GM21528 (cell line): Measurements from ENCODE around the gene PIR.
A peak's percentile ranks its signal among the peaks of the same experiment; 100 is the strongest.

Experiments
- ATAC-seq: cut with Tn5 transposase; IDR thresholded peaks from one replicate; pipeline ENCODE4 v1.9.1; 2021; ENCODE audit warnings: mild to moderate bottlenecking, moderate library complexity; ENCODE audit not compliant: unreplicated experiment, low FRiP score

Gene PIR

DNA sequence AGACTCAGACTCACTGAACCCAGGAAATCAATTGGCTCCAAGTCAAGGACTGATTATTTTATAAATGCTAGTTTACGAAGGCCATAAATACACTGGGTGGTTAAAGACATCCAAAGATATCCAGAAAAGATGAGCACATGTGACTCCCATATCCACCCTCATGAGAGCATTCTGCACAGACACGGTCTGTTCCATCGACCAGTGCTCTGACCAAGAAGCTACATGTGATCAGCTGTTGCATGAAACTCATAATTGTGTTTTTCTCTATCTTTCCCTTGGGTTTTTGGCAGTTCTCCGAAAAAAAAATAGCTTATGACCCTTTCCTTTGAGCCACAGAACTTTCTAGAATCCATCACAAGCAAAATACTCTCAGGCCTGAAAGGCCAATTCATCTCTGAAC is 2.7 kb upstream of the PIR start:
- ATAC-seq = no peak

DNA sequence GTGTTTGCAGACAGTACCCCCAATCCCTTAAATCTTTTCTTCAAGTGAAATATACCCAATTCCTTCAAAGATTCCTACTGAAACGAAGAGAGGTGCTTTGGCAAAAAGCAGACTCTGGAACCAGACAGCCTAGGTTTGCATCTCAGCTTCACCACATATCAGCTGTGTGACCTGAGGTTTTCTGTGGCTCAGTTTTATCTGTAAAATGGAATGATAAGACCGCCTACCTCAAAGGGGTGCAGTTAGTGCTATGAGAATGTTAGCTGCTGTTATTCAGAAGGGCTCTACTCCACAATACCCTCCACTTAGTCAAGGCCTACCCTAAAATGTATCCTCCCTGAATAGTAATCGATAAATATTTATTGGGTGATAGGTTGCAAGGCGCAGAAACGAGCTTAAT is 664 bp downstream of the PIR start:
- no peak for ATAC-seq

DNA sequence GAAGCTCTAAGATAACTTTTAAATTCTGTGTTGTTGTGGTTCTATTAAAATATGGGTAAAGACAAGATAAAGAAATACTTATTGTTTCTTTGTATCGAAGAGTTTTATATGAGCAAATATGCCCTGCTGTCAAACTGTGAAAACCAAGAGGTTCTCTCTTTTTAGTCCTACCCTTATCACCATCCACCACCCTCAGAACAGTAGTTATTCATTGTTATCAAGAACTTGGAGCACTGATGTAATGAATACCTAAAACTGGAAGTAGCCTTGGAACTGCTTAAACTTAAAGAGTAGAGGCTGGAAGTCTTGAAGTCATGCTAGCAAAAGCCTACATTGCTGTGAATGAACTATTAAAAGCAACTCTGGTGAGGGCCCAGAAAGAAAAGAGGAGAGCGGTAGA is 9.2 kb downstream of the PIR start:
- no peak for ATAC-seq

DNA sequence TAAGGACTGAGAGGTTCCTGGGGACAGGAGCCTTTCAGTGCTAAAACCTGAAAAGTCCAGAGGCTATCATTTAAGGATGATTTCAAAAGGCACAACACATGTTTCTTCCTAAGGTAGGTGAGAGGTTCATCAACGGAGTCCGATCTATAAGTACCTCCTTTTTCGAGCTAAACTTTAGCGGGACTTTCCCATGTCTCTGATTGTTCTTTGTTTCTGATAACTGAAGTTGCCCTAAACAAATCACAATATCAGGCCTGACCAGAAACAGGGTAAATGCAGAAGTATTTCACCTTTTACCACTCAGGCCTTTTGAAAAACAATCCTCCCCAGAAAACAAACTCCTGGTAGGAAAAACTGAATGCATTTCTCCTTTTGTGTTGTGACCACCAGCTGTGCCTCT is 17.6 kb downstream of the PIR start:
- no peak for ATAC-seq

DNA sequence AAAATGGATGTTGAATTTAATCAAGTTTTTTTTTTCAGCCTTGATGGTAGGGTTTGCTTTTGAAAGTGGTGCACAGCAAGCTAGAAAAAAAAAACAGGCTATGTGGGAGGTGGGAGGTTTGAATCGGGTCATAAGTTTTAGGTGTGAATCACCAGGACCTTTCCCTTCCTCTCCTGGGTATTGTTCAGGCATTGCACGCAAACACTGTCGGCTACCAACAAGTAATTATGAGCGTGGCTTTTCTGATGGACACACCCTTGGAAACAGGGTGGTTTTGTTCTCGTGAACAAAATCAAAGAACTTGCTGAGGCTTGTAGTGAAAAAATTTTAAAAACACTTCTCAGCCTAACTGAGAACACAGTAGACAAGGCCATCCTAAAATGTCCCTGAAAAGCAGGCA is 18.1 kb downstream of the PIR start:
- no peak for ATAC-seq

DNA sequence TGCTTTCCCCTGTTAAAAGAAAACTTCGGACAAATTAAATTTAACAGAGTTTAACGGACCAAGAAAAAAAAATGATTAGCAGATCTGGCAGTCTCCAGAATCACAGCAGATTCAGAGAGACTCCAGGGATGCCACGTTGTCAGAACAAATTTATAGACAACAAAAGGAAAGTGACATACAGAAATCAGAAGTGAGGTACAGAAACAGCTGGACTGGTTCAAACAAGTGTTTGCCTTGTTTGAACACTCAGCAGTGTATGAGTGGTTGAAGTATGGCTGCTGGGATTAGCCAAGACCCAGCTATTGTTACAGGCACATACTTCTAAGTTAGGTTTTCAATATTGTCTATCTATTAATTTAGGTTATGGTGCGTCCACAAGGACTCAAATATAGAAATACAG is 19.1 kb downstream of the PIR start:
- no peak for ATAC-seq

DNA sequence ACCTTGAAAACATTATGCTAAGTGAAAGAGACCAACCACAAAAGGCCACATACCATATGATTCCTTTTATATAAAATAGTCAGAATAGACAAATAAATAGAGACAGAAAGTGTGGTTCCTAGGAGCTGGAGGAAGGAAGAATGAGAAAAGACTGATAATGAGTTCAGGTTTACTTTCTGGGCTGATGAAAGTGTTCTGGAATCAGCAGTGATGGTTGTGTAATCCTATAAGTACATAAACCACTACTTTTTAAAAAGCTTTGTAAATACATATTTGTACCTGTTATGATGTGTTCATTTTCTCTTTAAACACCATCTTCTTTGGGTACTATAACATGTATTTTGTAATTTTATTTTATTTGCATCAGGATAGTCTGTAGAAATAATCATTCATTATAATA is 20.6 kb downstream of the PIR start:
- ATAC-seq = no peak

DNA sequence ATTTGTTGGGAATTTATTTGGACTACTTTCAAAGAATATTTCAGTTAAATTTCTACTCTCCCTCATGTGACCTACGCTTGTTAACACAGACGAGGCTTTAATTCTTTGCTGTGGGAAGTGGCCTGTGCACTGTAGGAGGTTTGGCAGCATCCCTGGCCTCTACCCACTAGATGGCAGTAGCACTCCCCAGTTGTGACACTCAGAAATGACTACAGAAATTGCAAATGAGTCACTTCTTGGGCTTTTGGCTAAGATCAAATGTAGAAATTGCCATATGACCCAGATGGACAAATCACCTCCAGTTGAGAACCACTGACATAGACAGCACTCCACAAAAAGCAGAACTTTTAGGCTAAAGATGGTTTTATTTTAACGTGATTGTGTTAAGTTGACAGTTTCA is 22.1 kb downstream of the PIR start:
- peak; percentile 71 for ATAC-seq

DNA sequence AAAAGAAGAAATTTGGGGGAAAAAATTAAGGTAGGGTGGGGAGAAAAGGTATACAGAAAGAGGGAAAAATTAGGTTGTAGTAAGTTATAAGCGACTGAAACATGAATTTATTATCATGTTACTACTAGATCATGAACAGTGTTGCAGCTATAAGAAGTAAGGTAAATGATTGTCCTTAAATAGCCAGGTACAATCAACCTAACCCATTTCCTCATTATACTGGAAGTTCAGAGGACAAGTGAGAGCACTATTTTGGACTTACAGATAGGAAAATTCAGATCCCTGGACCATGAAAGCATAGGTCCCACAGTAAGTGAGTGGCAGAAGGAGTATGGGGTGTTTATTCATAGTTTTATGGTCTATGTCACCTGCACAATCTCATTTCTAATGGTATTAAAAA is 23.5 kb downstream of the PIR start:
- ATAC-seq = no peak

DNA sequence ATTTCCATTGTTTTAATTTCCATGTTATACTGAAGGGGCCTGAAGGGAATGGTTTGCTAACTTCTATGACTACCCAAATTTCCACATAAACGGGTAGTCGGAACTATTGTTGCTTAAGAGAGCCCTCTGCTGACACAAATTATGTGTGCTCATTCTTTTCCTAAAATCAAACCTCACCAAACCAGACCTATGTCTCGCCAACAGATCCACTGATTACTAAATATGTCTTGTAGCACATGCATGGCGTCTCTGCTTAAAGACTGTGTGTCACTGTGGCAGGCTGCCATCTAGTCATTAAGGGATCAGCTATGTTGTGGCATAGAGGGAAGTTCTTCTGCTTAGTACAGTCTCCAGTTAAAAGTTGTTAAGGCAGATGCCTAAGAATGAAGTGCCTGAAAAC is 25.1 kb downstream of the PIR start:
- ATAC-seq = no peak

DNA sequence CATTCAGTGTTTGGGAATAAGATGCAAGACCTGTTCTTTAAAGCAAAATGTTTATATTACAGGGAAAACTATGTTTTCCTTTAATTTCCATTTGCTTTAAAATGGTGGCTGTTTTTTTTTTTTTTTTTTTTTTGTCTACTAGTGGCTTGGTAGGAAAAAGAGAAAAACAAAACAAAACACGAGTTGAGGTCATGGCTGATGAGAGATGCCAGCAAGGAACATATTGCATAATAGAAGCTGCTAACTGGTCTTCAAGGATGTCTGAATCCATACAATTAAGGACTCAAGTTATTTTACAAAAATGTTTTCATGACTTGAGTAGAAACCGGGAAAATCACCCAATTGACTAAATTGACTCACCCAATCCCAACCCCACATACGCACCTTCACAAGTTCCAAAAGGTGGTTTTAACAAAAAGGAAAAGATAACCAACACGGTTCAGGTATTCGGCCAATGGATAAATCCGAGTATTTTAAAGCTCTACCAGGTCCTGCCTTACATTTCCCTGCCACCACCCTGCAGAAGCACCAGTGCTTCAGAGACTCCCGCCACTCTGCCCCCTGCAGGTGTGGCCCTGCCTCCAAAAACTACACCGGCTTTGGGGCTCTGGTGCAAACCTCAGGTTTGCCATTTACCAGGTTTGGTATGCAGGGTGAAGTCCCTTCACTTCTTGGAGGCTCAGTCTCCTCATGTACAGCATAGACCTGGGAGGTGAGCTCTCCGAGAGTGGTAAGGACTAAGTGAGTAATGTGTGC is 27.1 kb downstream of the PIR start:
- no peak for ATAC-seq

DNA sequence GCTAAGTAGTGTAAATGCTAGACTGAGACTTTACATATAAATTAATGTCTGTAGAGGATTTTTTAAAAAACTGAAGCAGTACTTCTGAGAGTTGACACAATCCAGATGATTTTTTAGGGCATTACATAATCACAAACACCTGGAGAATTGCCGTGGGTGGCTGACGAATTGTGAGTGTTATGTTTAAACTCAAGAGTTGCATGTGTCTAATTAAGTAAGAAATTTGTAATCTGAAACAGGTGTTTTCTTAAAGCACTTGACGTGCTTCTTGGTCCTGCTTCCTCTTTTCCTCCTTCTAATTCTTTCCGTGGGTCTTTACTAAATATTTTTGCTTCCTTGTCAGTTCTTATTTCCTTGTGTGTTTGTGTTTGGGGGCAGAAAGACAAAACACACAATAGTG is 27.8 kb downstream of the PIR start:
- ATAC-seq = peak; percentile 73

DNA sequence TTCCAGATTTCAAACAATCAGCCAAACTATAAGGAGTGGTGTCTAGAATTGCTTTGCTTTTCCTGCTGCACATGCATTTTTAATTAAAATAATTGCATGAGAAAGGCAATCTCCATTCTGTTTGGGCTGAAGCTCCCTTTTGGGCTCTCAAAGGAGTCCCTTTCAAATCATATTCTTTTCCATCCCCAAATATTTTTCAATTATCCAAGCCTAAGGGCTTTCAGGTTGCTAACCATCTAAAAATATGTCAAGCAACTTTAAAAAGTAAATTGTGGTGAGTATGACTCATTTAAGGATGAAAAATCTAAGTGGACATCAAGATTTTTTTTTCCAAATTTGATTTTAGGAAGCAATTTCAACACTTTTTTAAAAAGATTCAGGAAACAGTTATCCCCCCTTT is 28.4 kb downstream of the PIR start:
- no peak for ATAC-seq

DNA sequence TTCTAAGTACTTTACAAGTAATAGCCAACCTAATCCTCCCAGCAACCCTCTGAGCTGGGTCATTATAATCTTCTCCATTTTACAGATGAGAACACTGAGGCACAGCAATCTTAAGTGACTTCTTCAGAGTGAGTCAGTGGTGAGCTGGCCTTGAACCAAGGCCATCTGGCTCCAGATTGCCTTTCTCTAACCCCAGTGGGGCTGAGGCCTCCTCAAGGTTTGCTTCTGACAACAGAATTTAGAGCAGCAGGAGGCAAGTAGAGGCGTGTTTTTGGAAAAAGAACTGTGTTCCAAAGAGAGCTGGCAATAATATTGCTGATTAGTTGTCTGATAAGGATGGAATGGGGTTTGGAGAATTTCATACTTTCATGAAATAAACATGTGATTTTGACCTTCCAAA is 41.2 kb downstream of the PIR start:
- no peak for ATAC-seq

DNA sequence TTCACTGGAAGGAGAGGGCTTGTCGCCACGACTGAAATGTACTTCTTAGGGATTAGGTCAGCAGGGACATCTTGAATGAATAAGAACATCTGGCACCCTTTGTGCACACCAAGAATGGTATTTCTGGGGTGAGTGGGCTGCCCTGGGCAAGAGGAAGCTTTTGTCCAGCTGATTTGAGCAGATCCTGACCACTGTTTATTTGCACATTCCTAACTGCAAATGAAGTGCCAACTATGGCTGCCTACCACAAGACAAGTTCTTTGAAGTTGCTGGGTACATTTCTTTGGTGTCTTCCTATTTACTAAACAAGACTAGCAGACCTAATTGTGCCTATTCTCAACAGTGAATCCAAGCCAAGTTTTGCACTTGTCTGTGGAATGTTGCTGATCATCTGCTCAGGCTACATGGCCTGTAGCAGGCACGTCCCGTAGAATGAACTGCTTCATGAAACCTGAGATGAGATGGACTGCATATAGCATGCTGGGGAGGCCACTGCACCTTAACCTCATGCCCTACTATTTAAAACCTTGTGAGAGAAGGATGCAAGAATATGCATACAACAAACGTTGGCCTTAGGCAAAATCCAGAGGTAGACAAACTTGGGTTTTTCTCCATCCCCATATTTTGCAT is 45.0 kb downstream of the PIR start:
- ATAC-seq = no peak

DNA sequence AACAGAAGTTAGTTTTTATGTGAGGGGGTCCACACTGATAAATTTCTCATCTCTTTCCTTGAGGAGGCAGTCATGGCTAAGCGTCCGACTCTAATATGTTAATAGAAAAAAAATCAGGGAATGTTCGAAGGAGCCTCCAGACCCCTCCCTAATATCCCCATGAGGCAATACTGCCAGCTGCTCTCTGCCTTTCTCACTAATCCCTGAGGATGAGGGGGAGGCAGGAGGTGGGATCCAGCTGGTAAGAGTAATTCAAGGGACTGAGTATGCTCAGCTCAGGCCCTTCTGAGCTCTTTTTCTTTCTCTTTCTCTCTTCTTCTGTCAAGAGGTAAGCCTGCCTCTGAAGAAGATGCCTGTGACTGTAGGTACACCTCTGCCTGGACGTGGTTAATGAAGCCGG is 51.7 kb downstream of the PIR start:
- no peak for ATAC-seq

DNA sequence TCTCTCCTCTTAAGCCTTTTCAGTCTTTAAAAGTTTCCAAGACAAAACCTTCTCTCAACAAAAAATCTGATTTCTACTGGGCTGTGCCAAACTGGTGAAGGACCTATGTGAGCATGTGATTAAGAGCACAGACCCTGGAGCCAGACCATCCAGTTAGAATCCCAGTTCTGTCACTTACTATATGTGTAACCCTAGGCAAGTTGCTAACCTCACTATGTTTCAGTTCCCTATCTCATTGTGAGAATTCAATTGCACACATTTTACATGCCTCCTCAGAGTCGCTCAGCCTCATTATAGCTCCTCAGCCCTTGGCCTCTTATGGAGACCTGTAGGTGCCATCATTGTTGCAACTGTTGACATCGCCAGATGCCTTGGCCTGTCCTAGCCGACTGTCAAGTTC is 54.8 kb downstream of the PIR start:
- ATAC-seq = peak; percentile 64

DNA sequence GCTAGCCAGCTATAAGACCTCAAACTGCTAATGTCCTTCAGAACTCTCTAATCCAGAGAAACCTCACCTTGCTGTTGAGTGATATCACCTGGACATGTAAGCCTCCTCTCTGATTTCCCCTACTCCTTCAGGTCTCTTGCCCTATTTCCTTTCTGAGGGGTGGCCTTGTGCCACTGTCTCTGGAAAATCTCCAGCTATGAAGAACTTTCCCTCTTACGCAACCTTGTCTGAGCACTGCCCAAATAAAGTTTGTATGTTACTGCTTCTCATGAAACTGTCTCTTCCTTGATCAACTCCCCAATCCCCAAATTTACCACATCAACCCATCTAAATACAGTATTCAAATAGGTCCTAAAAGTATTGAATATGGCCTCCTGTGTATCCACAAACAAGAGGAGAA is 55.4 kb downstream of the PIR start:
- ATAC-seq = no peak

DNA sequence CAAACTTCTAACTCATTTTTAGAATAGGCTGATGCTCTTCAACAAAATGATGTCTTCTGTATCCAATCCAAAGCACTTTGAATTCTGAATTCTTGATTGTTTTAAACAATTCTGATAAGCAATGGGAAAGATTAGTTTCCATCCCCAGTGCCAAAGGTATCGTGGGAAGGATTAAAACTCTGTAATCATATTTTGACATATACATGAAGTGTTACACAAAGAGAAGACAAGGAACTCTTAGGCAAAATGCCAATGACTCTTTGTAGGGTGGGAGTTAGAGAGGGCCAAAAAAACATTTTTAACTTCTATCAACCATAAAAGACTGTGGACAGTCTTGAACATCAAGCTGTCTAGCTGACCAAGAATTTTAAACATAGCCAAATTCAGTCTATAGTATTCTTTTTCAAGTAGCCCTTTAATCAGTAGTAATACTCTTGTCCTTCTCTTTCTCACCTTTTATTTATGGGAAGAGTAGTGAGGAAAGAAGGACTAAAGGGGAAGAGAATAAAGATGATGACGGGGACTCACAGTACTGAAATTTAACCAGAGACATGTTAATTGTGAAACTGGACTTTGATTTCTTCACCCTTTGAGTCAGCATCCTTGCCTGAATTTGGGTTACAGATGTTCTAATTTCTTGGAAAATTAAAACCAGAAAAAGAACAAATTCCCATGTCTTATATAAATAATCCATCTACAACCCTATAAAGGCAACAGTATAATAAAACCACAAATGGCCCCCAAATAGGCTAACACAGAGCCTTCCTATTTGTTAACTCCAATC is 57.1 kb downstream of the PIR start:
- no peak for ATAC-seq

DNA sequence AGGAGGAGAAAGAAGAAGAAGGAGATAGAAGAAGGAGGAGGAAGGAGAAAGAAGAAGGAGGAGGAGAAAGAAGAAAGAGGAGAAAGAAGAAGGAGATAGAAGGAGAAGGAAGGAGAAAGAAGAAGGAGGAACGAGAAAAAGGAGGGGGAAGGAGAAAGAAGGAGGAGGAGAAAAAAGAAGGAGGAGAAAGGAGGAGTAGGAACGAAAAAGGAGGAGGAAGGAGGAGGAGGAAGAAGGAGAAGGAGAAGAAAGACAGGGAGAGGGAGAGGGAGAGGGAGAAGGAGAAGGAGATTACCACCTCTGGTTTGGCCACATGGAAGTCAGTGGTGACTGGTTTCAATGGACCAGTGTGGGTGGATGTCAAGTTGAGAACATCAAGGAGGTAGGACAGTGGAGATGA is 58.9 kb downstream of the PIR start:
- ATAC-seq = no peak

DNA sequence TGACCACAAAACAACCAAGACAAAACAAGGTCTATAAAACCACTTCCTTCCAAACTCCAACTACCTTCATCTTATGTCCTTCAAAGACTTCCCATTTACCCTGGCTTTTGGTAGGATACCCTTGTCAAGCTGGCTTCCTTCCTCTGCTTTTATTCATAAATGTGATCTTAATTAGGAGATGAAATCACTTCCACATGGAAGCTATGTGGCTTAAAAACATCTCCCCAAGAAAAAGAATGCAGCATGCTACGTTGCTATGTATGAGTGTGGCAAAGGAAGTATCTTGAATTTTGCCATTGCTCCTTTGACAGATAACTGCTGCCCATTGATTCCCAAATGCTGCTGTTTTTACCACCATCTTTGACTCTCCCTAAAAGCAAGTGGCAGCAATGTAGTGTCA is 62.5 kb downstream of the PIR start:
- ATAC-seq = no peak

DNA sequence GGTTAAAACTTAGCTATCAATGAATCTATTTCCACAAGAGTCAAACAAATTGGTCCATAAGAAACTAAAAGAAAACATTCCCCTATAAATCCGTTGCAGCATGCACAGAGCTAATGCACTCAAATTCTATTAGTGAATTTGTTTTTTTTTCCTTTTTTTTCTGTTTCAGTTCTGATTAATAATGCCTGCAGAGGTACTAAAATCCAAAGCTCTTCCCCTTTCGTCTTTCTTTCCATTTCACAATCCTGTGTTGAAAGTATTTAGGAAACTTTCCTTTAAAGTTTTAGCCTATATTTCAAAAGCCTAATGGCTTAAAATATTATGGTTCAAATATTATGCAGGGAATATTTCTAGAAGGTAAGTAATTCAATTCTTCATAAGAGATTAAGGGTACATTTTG is 63.1 kb downstream of the PIR start:
- no peak for ATAC-seq
